ENCODE results near the gene VPS33A.
A peak's percentile ranks its signal among the peaks of the same experiment; 100 is the strongest.
"Not testable (repeated sequence)": the region's sequence is repeated elsewhere in the genome, so short reads cannot be mapped to it uniquely, and the experiment has no call there.

Gene VPS33A

GRCh38 chr12:122203301-122204166 is 62.8 kb downstream of the VPS33A start, which contains the start of gene B3GNT4:
B3GNT4 (plus strand) TSS chr12:122203709; CDS start chr12:122204619, 910 bp downstream.
- DNase-seq = peak; percentile 61

GRCh38 chr12:122202811-122203210 is 63.5 kb downstream of the VPS33A start:
- DNase-seq = not testable (repeated sequence)

GRCh38 chr12:122202017-122202416 is 64.3 kb downstream of the VPS33A start:
- no peak for DNase-seq

GRCh38 chr12:122201381-122201780 is 64.9 kb downstream of the VPS33A start:
- DNase-seq = no peak

GRCh38 chr12:122200541-122201175 is 65.6 kb downstream of the VPS33A start:
- no peak for DNase-seq

- no peak for DNase-seq
Measured at GRCh38 chr12:122199484-122200355, 66.6 kb downstream of the VPS33A start.

- DNase-seq = no peak
Measured at GRCh38 chr12:122197612-122197966, 68.7 kb downstream of the VPS33A start.

- no peak for DNase-seq
Measured at GRCh38 chr12:122195405-122195804, 70.9 kb downstream of the VPS33A start.

- DNase-seq = no peak
Measured at GRCh38 chr12:122194804-122195203, 71.5 kb downstream of the VPS33A start.

GRCh38 chr12:122192441-122192840 is 73.9 kb downstream of the VPS33A start:
- no peak for DNase-seq

GRCh38 chr12:122190842-122191668 is 75.2 kb downstream of the VPS33A start:
- DNase-seq = no peak

GRCh38 chr12:122189626-122190475 is 76.4 kb downstream of the VPS33A start:
- DNase-seq = no peak

- DNase-seq = no peak
Measured at GRCh38 chr12:122187466-122187865, 78.8 kb downstream of the VPS33A start.

GRCh38 chr12:122185494-122186082 is 80.7 kb downstream of the VPS33A start:
- DNase-seq = no peak

GRCh38 chr12:122185079-122185478 is 81.2 kb downstream of the VPS33A start:
- no peak for DNase-seq

GRCh38 chr12:122184517-122184916 is 81.8 kb downstream of the VPS33A start:
- DNase-seq = no peak

GRCh38 chr12:122183588-122183940 is 82.7 kb downstream of the VPS33A start:
- no peak for DNase-seq

- DNase-seq = no peak
Measured at GRCh38 chr12:122182887-122183587, 83.3 kb downstream of the VPS33A start, which contains the start of gene LRRC43. LRRC43 (plus strand) TSS chr12:122183123; CDS start chr12:122183145, 22 bp downstream.
